ENCODE results near the gene MRPL34. TPM values are rescaled to one million over a fixed set of nuclear protein-coding genes. Genes with fewer than 3 reads are reported as not detected.

The MRPL34 gene
- total RNA-seq, result 92.0 and 95.7 TPM in 2 replicates

GRCh38 chr19:17305517-17306284 lies at the start of gene MRPL34:
Gene MRPL34 (plus strand): TSS chr19:17305872. CDS start chr19:17305893, 21 bp downstream.
- H3K27me3 Mint-ChIP-seq (ENCODE audit: low read depth), result no peaks in the 10 kb centered on the region
- intact Hi-C loops (cut with micrococcal nuclease), result loop anchor here (1.0 to 5.0 kb wide), 3 partner anchors 13 to 102 kb away; partner anchors contain the start of genes BST2 and OCEL1
- H3K4me1 Mint-ChIP-seq (ENCODE audit: low read depth), result peaks cover 36% of the 10 kb centered on the region

GRCh38 chr19:17256130-17256529 lies 49.5 kb upstream of the MRPL34 start:
- Mint-ChIP-seq H3K36me3 (ENCODE audit: low read depth) (no peaks in the 10 kb centered on the region), H3K9me3 (no peaks in the 10 kb centered on the region), H3K27me3 (ENCODE audit: low read depth) (peaks cover 5% of the 10 kb centered on the region), H3K4me1 (ENCODE audit: low read depth) (peaks cover 2% of the 10 kb centered on the region), H3K4me3 (ENCODE audit: low read depth) (no peak overlapping the region), H3K27ac (no peak overlapping the region)
- no peak for DNase-seq (ENCODE audit: low spot score)
- intact Hi-C loops (cut with micrococcal nuclease), result no loop called here

More at GRCh38 chr19:17305517-17306284, at the start of gene MRPL34:
- H3K27ac Mint-ChIP-seq, result peak within 1 kb of the TSS; percentile 85
- peak within 1 kb of the TSS; percentile 87 for H3K4me3 Mint-ChIP-seq (ENCODE audit: low read depth)
- H3K9me3 Mint-ChIP-seq, result no peaks in the 10 kb centered on the region
- H3K36me3 Mint-ChIP-seq (ENCODE audit: low read depth), result peaks cover 11% of the 10 kb centered on the region
- DNase-seq (ENCODE audit: low spot score), result peak; percentile 96

- no peak overlapping the region for H3K4me3 Mint-ChIP-seq (ENCODE audit: low read depth)
- peaks cover 2% of the 10 kb centered on the region for H3K4me1 Mint-ChIP-seq (ENCODE audit: low read depth)
- intact Hi-C loops (cut with micrococcal nuclease), result no loop called here
- H3K36me3 Mint-ChIP-seq (ENCODE audit: low read depth), result no peaks in the 10 kb centered on the region
- H3K27me3 Mint-ChIP-seq (ENCODE audit: low read depth), result peaks cover 5% of the 10 kb centered on the region
- no peaks in the 10 kb centered on the region for H3K9me3 Mint-ChIP-seq
- no peak for DNase-seq (ENCODE audit: low spot score)
- no peak overlapping the region for H3K27ac Mint-ChIP-seq
These were observed 46.4 kb upstream of the MRPL34 start for GRCh38 chr19:17259118-17259780.

GRCh38 chr19:17259934-17260333 lies 45.7 kb upstream of the MRPL34 start:
- Mint-ChIP-seq H3K4me1 (ENCODE audit: low read depth) (peaks cover 8% of the 10 kb centered on the region), H3K27me3 (ENCODE audit: low read depth) (peaks cover 3% of the 10 kb centered on the region), H3K36me3 (ENCODE audit: low read depth) (no peaks in the 10 kb centered on the region), H3K9me3 (no peaks in the 10 kb centered on the region), H3K27ac (no peak overlapping the region), H3K4me3 (ENCODE audit: low read depth) (no peak overlapping the region)
- DNase-seq (ENCODE audit: low spot score), result no peak
- intact Hi-C loops (cut with micrococcal nuclease), result no loop called here

GRCh38 chr19:17260842-17261325 lies 44.8 kb upstream of the MRPL34 start:
- Mint-ChIP-seq H3K9me3 (no peaks in the 10 kb centered on the region), H3K27ac (no peak overlapping the region), H3K27me3 (ENCODE audit: low read depth) (peaks cover 3% of the 10 kb centered on the region), H3K36me3 (ENCODE audit: low read depth) (no peaks in the 10 kb centered on the region), H3K4me1 (ENCODE audit: low read depth) (peaks cover 8% of the 10 kb centered on the region), H3K4me3 (ENCODE audit: low read depth) (no peak overlapping the region)
- peak; percentile 83 for DNase-seq (ENCODE audit: low spot score)
- intact Hi-C loops (cut with micrococcal nuclease), result no loop called here

- H3K4me3 Mint-ChIP-seq (ENCODE audit: low read depth), result no peak overlapping the region
- DNase-seq (ENCODE audit: low spot score), result no peak
- H3K9me3 Mint-ChIP-seq, result no peaks in the 10 kb centered on the region
- peaks cover 13% of the 10 kb centered on the region for H3K4me1 Mint-ChIP-seq (ENCODE audit: low read depth)
- H3K27me3 Mint-ChIP-seq (ENCODE audit: low read depth), result peaks cover 3% of the 10 kb centered on the region
- intact Hi-C loops (cut with micrococcal nuclease), result no loop called here
- H3K27ac Mint-ChIP-seq, result no peak overlapping the region
- no peaks in the 10 kb centered on the region for H3K36me3 Mint-ChIP-seq (ENCODE audit: low read depth)
These were observed 43.1 kb upstream of the MRPL34 start for GRCh38 chr19:17262557-17262956.

- intact Hi-C loops (cut with micrococcal nuclease), result no loop called here
- Mint-ChIP-seq H3K27ac (no peak overlapping the region), H3K36me3 (ENCODE audit: low read depth) (no peaks in the 10 kb centered on the region), H3K4me1 (ENCODE audit: low read depth) (peaks cover 17% of the 10 kb centered on the region), H3K4me3 (ENCODE audit: low read depth) (no peak overlapping the region), H3K9me3 (no peaks in the 10 kb centered on the region), H3K27me3 (ENCODE audit: low read depth) (peaks cover 3% of the 10 kb centered on the region)
- DNase-seq (ENCODE audit: low spot score), result no peak
These were observed 41.7 kb upstream of the MRPL34 start for GRCh38 chr19:17263712-17264640.

- Mint-ChIP-seq H3K36me3 (ENCODE audit: low read depth) (no peaks in the 10 kb centered on the region), H3K27ac (no peak within 1 kb of the TSS), H3K4me3 (ENCODE audit: low read depth) (no peak within 1 kb of the TSS)
These were observed 41.1 kb upstream of the MRPL34 start, which contains the start of gene USHBP1 for GRCh38 chr19:17264641-17264979. Gene USHBP1 (minus strand): TSS chr19:17264745. CDS start chr19:17264299, 446 bp downstream.

GRCh38 chr19:17266026-17266425 lies 39.6 kb upstream of the MRPL34 start:
- H3K27me3 Mint-ChIP-seq (ENCODE audit: low read depth), result no peaks in the 10 kb centered on the region
- no peaks in the 10 kb centered on the region for H3K9me3 Mint-ChIP-seq
- H3K4me3 Mint-ChIP-seq (ENCODE audit: low read depth), result no peak overlapping the region
- no peak overlapping the region for H3K27ac Mint-ChIP-seq
- intact Hi-C loops (cut with micrococcal nuclease), result no loop called here
- peaks cover 6% of the 10 kb centered on the region for H3K36me3 Mint-ChIP-seq (ENCODE audit: low read depth)
- DNase-seq (ENCODE audit: low spot score), result no peak
- H3K4me1 Mint-ChIP-seq (ENCODE audit: low read depth), result peaks cover 15% of the 10 kb centered on the region

More at GRCh38 chr19:17264641-17264979, 41.1 kb upstream of the MRPL34 start, which contains the start of gene USHBP1:
- DNase-seq (ENCODE audit: low spot score), result no peak
- no peaks in the 10 kb centered on the region for H3K9me3 Mint-ChIP-seq
- H3K27me3 Mint-ChIP-seq (ENCODE audit: low read depth), result peaks cover 3% of the 10 kb centered on the region
- peaks cover 17% of the 10 kb centered on the region for H3K4me1 Mint-ChIP-seq (ENCODE audit: low read depth)
- intact Hi-C loops (cut with micrococcal nuclease), result no loop called here

- intact Hi-C loops (cut with micrococcal nuclease), result no loop called here
- H3K27ac Mint-ChIP-seq, result peak overlapping the region; percentile 86
- peaks cover 15% of the 10 kb centered on the region for H3K4me1 Mint-ChIP-seq (ENCODE audit: low read depth)
- H3K36me3 Mint-ChIP-seq (ENCODE audit: low read depth), result peaks cover 11% of the 10 kb centered on the region
- no peaks in the 10 kb centered on the region for H3K9me3 Mint-ChIP-seq
- peak overlapping the region; percentile 92 for H3K4me3 Mint-ChIP-seq (ENCODE audit: low read depth)
- H3K27me3 Mint-ChIP-seq (ENCODE audit: low read depth), result no peaks in the 10 kb centered on the region
- no peak for DNase-seq (ENCODE audit: low spot score)
These were observed 39.1 kb upstream of the MRPL34 start for GRCh38 chr19:17266589-17266974.

- peak within 1 kb of the TSS; percentile 92 for H3K4me3 Mint-ChIP-seq (ENCODE audit: low read depth)
- H3K4me1 Mint-ChIP-seq (ENCODE audit: low read depth), result peaks cover 15% of the 10 kb centered on the region
These were observed 38.5 kb upstream of the MRPL34 start, which contains the start of gene BABAM1 for GRCh38 chr19:17266975-17267788. Gene BABAM1 (plus strand): TSS chr19:17267443. CDS start chr19:17268807, 1,364 bp downstream.

More at GRCh38 chr19:17266975-17267788, 38.5 kb upstream of the MRPL34 start, which contains the start of gene BABAM1:
- no peaks in the 10 kb centered on the region for H3K9me3 Mint-ChIP-seq
- DNase-seq (ENCODE audit: low spot score), result peak; percentile 96
- H3K27me3 Mint-ChIP-seq (ENCODE audit: low read depth), result no peaks in the 10 kb centered on the region
- peaks cover 16% of the 10 kb centered on the region for H3K36me3 Mint-ChIP-seq (ENCODE audit: low read depth)
- intact Hi-C loops (cut with micrococcal nuclease), result no loop called here
- H3K27ac Mint-ChIP-seq, result peak within 1 kb of the TSS; percentile 86
